Measurements from ENCODE around the gene SRSF5.

DNA sequence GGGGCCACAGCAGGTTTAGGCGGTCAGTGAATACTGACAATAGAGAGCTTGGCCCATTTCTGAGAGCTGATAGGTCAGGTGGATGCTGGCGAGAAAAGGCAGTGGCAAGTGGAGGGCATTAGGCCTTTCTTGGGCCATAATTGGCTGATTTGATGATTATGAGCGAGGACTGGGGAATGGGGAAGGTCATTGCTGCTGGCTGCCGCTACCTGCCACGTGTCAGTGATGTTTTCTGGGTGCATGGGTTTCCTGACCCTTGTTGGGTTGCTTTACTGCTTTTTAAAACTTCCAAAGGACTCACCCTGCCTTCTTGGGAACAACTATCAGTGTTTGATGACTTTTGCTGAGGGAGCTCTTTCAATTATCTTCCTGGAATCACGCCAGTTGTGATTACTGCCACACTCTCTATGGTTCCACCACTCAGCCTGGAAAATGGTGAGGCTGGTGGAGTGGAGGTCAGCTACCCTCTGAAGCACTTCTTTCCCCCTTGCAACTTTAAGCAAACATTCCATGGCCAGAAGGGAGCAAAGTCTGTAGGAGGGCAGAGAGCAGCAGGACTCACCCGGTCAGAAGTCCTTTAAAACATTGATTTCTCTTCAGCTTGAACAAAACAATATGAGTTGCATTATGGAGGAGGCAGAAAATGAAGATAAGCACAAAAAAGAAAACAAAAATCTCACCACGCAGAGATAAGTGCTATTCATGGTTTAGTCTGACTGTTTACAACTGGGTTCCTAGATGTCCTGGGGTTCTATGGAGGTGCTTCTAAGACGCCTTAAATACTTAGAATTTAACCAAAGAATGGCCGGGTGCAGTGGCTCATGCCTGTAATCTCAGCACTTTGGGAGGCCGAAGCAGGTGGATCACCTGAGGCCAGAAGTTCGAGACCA, 42.2 kb downstream of the SRSF5 start:
- TF ChIP-seq, protein P1, sequence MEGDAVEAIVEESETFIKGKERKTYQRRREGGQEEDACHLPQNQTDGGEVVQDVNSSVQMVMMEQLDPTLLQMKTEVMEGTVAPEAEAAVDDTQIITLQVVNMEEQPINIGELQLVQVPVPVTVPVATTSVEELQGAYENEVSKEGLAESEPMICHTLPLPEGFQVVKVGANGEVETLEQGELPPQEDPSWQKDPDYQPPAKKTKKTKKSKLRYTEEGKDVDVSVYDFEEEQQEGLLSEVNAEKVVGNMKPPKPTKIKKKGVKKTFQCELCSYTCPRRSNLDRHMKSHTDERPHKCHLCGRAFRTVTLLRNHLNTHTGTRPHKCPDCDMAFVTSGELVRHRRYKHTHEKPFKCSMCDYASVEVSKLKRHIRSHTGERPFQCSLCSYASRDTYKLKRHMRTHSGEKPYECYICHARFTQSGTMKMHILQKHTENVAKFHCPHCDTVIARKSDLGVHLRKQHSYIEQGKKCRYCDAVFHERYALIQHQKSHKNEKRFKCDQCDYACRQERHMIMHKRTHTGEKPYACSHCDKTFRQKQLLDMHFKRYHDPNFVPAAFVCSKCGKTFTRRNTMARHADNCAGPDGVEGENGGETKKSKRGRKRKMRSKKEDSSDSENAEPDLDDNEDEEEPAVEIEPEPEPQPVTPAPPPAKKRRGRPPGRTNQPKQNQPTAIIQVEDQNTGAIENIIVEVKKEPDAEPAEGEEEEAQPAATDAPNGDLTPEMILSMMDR (conservative IDR thresholded peaks at IDR 0.05) = no peak
- TF ChIP-seq EZH2 (IDR thresholded peaks at IDR 0.05; ENCODE audit: low read depth) = no peak
